MM.1S (cell line): ENCODE data around the gene RGS16.

Source experiments
- EZH2phosphoT487 ChIP-seq: fragments of 300-600 bp; sonication (generic); IDR thresholded peaks from 2 replicates; pipeline ENCODE4 v1.6.1; 2018; ENCODE audit warnings: antibody characterized with exemption, low read length
- TF ChIP-seq, protein P1 (sequence below): fragments of 300-600 bp; sonication (generic); IDR thresholded peaks from 2 replicates; pipeline ENCODE4 v1.5.1; 2016; ENCODE audit warnings: antibody characterized with exemption, low read length, mixed read lengths

DNA sequence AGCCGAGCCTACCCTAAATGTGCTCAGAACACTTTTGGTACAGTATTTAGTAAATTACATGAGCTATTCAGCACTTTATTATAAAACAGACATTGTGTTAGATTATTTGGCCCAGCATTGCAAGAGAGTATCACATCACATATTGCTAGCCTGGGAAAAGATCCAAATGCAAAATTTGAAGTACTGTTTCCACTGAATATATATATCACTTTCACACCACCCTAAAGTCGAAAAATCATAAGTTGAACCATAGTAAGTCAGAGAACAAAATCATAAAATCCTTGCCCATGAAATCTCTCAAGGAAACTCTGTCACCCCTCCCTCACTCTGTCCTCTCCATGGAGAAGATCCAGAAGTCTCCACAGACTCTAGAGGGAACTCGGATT is 47.1 kb upstream of the RGS16 start:
- TF ChIP-seq, protein P1, sequence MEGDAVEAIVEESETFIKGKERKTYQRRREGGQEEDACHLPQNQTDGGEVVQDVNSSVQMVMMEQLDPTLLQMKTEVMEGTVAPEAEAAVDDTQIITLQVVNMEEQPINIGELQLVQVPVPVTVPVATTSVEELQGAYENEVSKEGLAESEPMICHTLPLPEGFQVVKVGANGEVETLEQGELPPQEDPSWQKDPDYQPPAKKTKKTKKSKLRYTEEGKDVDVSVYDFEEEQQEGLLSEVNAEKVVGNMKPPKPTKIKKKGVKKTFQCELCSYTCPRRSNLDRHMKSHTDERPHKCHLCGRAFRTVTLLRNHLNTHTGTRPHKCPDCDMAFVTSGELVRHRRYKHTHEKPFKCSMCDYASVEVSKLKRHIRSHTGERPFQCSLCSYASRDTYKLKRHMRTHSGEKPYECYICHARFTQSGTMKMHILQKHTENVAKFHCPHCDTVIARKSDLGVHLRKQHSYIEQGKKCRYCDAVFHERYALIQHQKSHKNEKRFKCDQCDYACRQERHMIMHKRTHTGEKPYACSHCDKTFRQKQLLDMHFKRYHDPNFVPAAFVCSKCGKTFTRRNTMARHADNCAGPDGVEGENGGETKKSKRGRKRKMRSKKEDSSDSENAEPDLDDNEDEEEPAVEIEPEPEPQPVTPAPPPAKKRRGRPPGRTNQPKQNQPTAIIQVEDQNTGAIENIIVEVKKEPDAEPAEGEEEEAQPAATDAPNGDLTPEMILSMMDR, result no peak
- TF ChIP-seq EZH2phosphoT487, result no peak
